ENCODE results near the gene CHIT1. TPM values are rescaled to one million over a fixed set of nuclear protein-coding genes. Genes with fewer than 3 reads are reported as not detected.

The CHIT1 gene
- polyA plus RNA-seq, 1 donor from 2014 or later, result not detected

DNA sequence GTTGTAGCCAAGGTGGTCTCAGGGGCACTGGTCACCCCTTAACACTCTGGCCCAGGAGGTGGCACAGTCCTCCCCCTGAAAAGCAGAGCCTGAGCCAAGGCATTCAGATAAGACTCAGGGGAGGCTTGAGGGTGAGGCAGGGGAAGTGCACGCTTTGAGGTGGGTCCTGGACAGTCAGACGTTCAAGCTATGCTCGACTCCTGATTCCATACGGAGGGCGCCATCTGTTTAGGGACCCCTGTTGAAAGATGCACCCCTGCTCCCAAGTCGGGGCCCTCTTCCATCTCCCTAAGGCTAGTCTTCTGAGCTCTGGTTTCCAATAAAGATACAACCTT lies 30.0 kb downstream of the CHIT1 start:
- Histone ChIP-seq H3K36me3 (ENCODE audit: insufficient read depth, low read length) (no peaks in the 10 kb centered on the region), H3K9ac (ENCODE audit: low read length) (no peak overlapping the region), H3K9me3 (ENCODE audit: low read length) (no peaks in the 10 kb centered on the region), H3K27ac (ENCODE audit: low read length) (no peak overlapping the region), H3K79me2 (replicated peaks; ENCODE audit: insufficient read depth, low read length) (no peaks in the 10 kb centered on the region), H3K27me3 (ENCODE audit: insufficient read depth, low read depth, low read length) (no peaks in the 10 kb centered on the region), H3F3A (ENCODE audit: insufficient read depth, low read length, poor library complexity, severe bottlenecking) (no peaks in the 10 kb centered on the region), H2AFZ (ENCODE audit: low read depth, low read length) (no peak overlapping the region), H4K20me1 (ENCODE audit: insufficient read depth) (no peaks in the 10 kb centered on the region), H3K9me2 (ENCODE audit: insufficient read depth, low read length) (no peaks in the 10 kb centered on the region), H3K4me3 (ENCODE audit: low read length) (no peak overlapping the region), H3K4me2 (ENCODE audit: low read length) (no peak overlapping the region)
- TF ChIP-seq, protein P1, sequence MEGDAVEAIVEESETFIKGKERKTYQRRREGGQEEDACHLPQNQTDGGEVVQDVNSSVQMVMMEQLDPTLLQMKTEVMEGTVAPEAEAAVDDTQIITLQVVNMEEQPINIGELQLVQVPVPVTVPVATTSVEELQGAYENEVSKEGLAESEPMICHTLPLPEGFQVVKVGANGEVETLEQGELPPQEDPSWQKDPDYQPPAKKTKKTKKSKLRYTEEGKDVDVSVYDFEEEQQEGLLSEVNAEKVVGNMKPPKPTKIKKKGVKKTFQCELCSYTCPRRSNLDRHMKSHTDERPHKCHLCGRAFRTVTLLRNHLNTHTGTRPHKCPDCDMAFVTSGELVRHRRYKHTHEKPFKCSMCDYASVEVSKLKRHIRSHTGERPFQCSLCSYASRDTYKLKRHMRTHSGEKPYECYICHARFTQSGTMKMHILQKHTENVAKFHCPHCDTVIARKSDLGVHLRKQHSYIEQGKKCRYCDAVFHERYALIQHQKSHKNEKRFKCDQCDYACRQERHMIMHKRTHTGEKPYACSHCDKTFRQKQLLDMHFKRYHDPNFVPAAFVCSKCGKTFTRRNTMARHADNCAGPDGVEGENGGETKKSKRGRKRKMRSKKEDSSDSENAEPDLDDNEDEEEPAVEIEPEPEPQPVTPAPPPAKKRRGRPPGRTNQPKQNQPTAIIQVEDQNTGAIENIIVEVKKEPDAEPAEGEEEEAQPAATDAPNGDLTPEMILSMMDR (IDR thresholded peaks at IDR 0.05; ENCODE audit: poor library complexity, severe bottlenecking), result no peak
- TF ChIP-seq, protein P2, sequence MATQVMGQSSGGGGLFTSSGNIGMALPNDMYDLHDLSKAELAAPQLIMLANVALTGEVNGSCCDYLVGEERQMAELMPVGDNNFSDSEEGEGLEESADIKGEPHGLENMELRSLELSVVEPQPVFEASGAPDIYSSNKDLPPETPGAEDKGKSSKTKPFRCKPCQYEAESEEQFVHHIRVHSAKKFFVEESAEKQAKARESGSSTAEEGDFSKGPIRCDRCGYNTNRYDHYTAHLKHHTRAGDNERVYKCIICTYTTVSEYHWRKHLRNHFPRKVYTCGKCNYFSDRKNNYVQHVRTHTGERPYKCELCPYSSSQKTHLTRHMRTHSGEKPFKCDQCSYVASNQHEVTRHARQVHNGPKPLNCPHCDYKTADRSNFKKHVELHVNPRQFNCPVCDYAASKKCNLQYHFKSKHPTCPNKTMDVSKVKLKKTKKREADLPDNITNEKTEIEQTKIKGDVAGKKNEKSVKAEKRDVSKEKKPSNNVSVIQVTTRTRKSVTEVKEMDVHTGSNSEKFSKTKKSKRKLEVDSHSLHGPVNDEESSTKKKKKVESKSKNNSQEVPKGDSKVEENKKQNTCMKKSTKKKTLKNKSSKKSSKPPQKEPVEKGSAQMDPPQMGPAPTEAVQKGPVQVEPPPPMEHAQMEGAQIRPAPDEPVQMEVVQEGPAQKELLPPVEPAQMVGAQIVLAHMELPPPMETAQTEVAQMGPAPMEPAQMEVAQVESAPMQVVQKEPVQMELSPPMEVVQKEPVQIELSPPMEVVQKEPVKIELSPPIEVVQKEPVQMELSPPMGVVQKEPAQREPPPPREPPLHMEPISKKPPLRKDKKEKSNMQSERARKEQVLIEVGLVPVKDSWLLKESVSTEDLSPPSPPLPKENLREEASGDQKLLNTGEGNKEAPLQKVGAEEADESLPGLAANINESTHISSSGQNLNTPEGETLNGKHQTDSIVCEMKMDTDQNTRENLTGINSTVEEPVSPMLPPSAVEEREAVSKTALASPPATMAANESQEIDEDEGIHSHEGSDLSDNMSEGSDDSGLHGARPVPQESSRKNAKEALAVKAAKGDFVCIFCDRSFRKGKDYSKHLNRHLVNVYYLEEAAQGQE (IDR thresholded peaks at IDR 0.05; ENCODE audit: borderline replicate concordance), result no peak
- TF ChIP-seq RAD21 (conservative IDR thresholded peaks at IDR 0.05), result no peak
- no peak for TF ChIP-seq SMC3 (conservative IDR thresholded peaks at IDR 0.05; ENCODE audit: poor library complexity)
- no peak for TF ChIP-seq POLR2AphosphoS5 (IDR thresholded peaks at IDR 0.05)
- TF ChIP-seq TAF1 (IDR thresholded peaks at IDR 0.05; ENCODE audit: low read depth), result no peak
- TF ChIP-seq EP300 (conservative IDR thresholded peaks at IDR 0.05; ENCODE audit: poor library complexity, severe bottlenecking), result no peak
- no peak for TF ChIP-seq MXI1 (conservative IDR thresholded peaks at IDR 0.05; ENCODE audit: poor library complexity, severe bottlenecking)
- TF ChIP-seq EZH2 (IDR thresholded peaks at IDR 0.05; ENCODE audit: borderline replicate concordance, insufficient read depth, low read length, poor library complexity, severe bottlenecking), result no peak

DNA sequence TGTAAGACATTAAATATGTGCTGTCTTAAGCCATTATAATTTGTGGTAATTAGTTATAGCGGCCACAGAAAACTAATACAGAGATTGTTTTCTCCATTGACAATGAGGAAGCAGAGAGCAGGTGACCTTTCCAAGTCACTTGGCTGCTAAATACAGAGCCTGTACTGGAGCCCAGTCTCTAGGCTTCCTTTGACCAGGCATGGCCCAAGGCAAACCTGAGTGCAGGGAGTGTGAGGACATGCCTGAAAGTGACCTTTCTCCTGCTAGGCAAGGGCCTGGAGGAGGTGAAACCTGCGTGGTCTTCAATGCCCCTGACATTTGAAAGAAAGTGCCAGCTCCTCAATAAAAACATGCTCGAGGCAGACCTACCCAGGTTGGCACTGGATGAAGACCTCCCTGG lies 30.5 kb downstream of the CHIT1 start:
- H3K79me2 ChIP-seq (replicated peaks; ENCODE audit: insufficient read depth, low read length), result no peaks in the 10 kb centered on the region
- no peak overlapping the region for H3K27ac ChIP-seq (ENCODE audit: low read length)
- H3K9me3 ChIP-seq (ENCODE audit: low read length), result no peaks in the 10 kb centered on the region
- no peaks in the 10 kb centered on the region for H3K9me2 ChIP-seq (ENCODE audit: insufficient read depth, low read length)
- H3K4me2 ChIP-seq (ENCODE audit: low read length), result no peak overlapping the region
- H3F3A ChIP-seq (ENCODE audit: insufficient read depth, low read length, poor library complexity, severe bottlenecking), result no peaks in the 10 kb centered on the region
- no peaks in the 10 kb centered on the region for H4K20me1 ChIP-seq (ENCODE audit: insufficient read depth)
- no peak overlapping the region for H3K9ac ChIP-seq (ENCODE audit: low read length)
- no peak overlapping the region for H2AFZ ChIP-seq (ENCODE audit: low read depth, low read length)
- no peaks in the 10 kb centered on the region for H3K36me3 ChIP-seq (ENCODE audit: insufficient read depth, low read length)
- TF ChIP-seq MXI1 (conservative IDR thresholded peaks at IDR 0.05; ENCODE audit: poor library complexity, severe bottlenecking) (no peak), TAF1 (IDR thresholded peaks at IDR 0.05; ENCODE audit: low read depth) (no peak), POLR2AphosphoS5 (IDR thresholded peaks at IDR 0.05) (no peak)
- TF ChIP-seq, protein P1 (IDR thresholded peaks at IDR 0.05; ENCODE audit: poor library complexity, severe bottlenecking), result no peak
- TF ChIP-seq, protein P2 (IDR thresholded peaks at IDR 0.05; ENCODE audit: borderline replicate concordance), result no peak
- no peaks in the 10 kb centered on the region for H3K27me3 ChIP-seq (ENCODE audit: insufficient read depth, low read depth, low read length)
- no peak overlapping the region for H3K4me3 ChIP-seq (ENCODE audit: low read length)
